Activated CD8-positive, alpha-beta memory T cell treated with anti-CD3 and anti-CD28 coated beads, Interleukin-2, amount 50 U/mL, for 48 hours (primary cell): ENCODE data around the gene CEBPE.
"Not testable (repeated sequence)": the region's sequence is repeated elsewhere in the genome, so short reads cannot be mapped to it uniquely, and the experiment has no call there.

Source experiments
- DNase-seq: peaks from one replicate; pipeline ENCODE4 v3.0.0-alpha.2; 2020

The CEBPE gene

DNA sequence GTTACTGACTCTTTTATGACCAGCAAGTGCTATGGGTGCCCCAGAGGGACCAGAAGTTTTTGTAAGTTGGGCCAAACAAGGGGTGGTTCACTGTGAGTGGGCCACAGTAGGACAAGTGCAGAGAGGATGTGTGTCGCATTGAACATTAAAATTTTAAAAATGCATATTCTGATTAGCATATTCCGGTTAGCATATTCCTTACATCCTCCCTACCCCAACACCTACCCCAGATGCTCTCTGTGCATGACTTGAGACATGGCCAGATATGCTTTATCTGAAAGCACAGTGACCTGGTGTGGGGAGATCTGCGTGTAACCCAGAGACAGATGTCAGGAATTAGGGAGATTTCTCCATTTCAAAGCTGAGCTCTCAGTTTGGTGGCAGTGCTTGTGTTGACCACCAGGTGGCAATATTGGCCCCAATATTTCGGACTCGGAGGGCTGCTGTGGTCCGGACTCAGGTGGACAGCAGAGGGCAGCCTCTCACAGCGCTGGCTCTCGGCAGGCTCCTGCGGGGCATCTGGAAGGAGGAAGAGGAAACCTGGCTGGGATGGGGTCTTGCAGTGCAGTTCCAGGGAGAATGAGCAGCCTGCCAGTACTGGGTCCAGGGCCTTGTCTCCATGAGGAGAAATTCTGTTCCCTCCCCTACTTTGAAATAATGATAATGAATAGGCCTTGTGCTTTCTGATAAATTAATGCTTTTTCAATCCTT, 1.6 kb upstream of the CEBPE start:
- DNase-seq: peak; percentile 88

DNA sequence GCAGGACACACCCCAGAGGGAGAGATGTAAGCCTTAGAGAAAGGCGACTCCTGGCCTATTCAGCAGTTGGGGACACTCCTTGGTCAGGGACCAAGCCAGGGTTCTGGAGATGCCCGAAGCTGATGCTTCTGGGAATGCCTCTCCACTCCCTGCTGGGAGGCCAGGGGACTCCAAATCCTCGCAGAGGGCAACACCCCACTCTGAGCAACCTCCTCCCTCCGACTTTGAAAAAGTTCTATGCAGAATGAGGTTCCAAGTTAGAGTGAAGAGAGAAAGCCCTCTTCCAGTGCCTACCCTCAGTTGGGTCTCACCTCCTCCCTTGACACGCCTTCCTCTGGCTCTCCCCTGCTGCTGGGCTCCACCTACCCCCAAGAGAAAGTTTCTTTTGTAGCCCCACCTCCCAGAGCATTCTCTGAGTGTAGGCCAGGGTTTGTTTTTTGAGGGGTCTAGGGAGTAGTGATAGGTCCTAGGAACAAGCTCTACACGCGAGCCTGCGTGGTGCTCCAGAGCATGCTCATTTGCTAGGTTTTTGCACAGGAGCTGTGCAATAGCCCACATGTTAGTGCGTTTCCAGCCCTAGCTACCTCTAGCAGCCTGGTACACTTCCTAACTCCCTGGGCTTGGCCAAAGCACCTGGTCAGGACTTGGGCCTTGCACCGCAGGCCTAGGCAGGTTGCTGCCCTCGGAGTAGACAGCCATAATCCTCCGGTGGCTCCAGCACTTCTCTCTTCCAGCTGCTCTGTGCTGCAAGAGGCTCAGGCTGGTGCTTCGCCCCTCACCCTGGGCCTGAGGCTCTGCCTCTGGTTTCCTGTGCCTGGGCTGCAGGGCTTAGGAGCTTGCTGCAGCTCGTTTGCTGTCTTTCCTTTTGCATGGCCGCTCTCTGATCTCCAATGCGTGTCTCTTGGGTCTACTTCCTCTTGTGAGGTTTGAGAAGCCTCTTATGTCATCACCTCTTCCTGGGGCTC, 590 bp upstream of the CEBPE start:
- peak; percentile 70 for DNase-seq

GRCh38 chr14:23117371-23118020, 1.6 kb downstream of the CEBPE start:
- DNase-seq: no peak

GRCh38 chr14:23115918-23116317, 3.1 kb downstream of the CEBPE start:
- DNase-seq: no peak

GRCh38 chr14:23115039-23115731, 3.9 kb downstream of the CEBPE start:
- DNase-seq: no peak

GRCh38 chr14:23114669-23115038, 4.4 kb downstream of the CEBPE start:
- DNase-seq: no peak

DNA sequence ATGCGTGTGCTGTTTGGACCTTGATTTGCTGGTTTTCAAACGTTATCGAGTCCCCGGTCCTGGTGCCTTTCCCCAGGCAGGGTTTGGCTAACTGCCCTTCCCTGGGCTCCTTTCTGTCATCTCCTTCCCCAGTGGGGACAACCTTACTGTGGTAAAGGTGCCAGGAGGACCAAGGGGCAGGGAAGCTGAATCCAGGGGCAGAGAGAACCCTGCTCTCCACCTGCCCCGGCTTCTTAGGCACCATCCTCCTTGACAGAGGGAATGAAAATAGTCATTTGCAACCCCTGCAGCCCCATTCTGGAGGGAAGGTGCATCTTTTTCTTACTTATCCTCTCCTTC, 5.0 kb downstream of the CEBPE start:
- DNase-seq: no peak

- no peak for DNase-seq
Measured at GRCh38 chr14:23113431-23114119, 5.5 kb downstream of the CEBPE start.

DNA sequence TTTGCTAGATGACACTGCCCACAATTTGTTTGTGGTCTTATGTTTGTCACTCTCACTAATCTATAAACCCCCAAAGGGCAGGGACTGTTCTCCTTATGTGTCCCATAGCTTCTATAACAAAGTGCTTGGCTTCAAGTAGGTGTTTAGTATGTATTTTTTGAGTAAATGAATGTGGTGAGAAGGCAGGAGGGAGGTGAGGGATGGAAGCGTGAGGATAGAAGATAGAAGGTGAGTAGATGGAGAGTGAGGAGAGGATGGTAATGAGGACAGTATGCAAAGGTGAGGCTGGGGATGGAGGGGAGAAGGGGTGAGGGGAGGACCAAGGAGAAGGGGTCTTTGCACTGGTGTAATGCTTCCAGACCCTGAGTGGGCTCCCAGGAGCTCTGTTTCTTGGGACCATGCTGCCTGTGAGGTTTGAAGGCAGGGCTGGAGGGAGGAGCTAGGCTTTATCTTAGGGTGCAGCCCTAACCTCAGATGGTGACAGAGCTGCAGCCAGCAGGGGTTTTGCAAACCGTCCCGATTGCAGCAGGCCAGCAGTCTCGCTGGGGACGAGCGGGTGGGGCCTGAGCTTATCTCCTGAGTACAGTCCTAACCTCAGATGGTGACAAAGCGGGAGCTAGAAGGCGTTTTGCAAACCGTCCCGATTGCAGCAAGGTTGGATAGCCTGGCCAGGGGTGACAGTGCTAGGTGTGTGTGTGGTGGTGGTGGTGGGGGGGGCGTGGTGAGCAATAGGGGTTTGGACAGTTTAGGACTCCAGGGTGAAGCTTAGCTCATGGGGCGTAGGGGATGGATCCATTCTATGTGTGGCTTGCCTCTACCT, 6.5 kb downstream of the CEBPE start:
- DNase-seq: no peak

DNA sequence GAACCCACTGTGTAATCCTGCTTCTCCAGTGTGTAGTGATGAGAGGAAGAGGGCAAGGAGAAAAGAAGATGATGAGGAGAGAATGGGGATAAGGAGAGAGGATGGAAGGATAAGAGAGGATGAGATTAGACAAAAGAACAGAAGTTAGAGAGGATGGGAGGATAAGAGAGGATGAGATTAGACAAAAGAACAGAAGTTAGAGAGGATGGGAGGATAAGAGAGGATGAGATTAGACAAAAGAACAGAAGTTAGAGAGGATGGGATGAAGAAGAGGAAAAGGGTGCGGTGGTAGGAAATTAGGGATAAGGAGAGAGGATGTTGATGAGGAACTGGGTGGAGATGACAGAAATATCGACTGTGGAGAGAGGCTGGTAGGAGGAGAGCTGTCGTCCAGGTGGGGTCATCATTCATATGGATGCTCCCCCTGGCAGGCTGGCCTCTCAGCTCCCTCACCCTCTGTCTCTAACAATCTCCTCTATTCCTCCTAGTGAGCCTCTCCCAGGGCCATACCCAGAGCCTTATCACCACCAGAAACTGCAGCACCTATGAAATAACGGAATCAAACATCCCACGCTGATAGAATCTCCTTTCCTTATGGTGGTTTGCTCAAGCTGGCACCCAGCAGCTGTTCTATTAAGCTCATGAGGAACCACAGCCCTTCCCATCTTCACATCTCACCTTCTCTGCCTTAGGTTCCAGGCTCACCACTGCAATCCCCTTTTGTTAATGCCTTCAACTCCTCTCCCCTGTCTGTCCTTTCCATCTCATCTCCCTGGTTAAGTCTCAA, 8.3 kb downstream of the CEBPE start:
- DNase-seq: no peak

DNA sequence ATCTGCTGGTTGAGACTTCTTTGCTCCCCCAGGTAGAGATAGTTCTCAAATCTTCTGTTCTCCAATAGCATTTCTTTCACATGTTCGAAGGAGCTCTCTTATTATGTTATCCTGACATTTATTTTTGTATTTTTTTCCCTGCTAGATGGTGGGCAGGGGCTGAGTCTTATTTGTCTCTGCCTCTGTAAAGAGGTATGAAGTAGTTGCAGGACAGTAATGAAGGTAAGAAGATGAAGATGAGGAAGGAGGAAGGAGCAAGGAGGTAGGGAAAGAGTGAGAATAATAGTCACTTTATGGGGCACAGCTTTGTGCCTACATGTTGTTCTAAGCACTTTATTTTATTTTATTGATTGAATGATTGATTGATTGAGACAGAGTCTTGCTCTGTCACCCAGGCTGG, 9.3 kb downstream of the CEBPE start:
- no peak for DNase-seq

DNA sequence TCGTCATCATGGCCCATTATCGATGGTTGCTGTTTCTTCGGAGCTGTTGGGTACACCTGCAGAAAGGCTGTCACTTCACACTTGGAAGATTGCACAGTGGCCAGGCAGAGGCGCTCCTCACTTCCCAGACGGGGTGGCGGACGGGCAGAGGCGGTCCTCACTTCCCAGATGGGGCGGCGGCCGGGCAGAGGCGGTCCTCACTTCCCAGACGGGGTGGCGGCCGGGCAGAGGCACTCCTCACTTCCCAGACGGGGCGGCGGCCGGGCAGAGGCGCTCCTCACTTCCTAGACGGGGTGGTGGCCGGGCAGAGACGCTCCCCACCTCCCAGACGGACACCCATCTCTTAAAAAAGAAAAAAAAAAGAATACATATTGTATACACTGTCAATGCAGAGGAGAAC, 10.9 kb downstream of the CEBPE start:
- DNase-seq: not testable (repeated sequence)

- DNase-seq: not testable (repeated sequence)
Measured at GRCh38 chr14:23107620-23108019, 11.4 kb downstream of the CEBPE start.

DNA sequence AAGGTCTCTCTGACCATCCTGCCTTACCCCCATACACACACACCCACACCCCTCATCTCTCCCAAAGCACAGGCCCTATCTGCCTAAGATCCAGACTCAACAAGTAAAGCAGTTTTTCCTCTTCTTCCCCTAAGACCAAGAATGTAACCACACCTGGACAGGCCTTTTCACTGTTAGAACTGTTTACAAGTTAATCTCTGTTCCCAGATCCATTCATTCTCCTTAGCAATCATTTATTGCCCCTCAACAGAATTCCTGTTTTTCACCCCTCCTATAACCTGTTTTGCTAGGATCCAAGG, 12.4 kb downstream of the CEBPE start:
- DNase-seq: no peak

GRCh38 chr14:23105348-23105824, 13.7 kb downstream of the CEBPE start:
- no peak for DNase-seq

DNA sequence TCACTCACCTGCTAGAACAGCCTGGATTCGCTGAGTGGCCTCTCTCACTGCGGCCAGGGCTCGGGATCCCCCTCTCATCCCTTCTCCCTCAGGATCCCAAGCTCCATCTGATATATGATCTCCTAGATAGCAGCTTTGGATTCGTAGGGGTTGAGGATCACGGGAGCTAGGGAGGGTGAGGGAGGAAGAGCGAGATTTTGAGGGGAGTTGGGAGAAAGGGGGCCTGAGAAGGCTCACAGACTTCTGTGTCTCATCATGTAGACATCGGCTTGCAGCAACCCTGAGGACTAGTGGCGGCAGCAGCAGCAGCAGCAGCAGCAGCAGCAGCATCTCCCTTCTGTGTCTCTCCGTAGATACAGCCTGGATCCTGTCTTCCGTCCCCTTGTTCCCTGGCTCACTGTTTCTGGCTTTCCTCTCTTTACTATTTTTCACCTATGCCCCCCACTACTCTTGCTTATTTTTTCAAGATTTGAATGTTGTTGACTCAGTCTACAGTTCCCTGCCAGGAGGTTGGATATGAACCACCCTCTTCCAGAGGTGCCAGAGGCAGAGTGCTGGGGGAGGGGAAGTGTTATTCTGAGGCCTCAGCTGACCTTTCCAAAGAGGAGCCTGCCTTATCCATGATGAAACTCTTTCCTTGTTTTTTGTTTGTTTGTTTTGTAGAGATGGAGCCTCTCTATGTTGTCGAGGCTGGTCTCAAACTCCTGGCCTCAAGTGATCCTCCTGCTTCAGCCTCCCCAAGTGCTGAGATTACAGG, 14.3 kb downstream of the CEBPE start, which contains the start of gene CIROP:
Gene CIROP (minus strand): TSS at position 399 of the 757 bp plus-strand sequence. CDS start 69 bp downstream, at position 330.
- DNase-seq: no peak

GRCh38 chr14:23104070-23104590, 14.9 kb downstream of the CEBPE start:
- DNase-seq: no peak

DNA sequence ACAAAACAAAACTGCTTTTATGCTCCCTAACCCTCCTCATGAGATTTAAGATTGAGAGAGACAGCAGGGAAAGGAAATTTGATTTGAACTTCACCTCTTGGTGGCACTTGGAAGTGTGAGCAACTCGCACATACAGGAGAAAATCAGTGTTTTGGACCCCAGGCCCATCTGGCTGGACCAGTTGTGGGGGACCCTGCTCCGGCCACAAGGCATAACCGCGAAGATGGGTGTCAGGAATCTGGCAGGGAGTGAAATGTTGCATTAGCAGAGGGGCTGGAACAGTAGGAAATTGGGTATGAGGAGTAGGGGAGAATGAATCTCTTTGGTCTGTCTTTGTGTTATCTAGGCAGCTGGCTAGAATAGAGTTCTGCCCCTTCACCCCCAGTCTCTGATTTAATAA, 15.5 kb downstream of the CEBPE start:
- DNase-seq: no peak

- no peak for DNase-seq
Measured at GRCh38 chr14:23102801-23103200, 16.3 kb downstream of the CEBPE start.
